ENCODE measurements around the gene IL17RA.

The IL17RA gene

GRCh38 chr22:17106161-17106784, 21.5 kb downstream of the IL17RA start:
- no peak for DNase-seq

GRCh38 chr22:17106785-17107546, 22.2 kb downstream of the IL17RA start:
- peak in 1 of 5 donors; percentile 58 for DNase-seq

- no peak for DNase-seq
Observed at GRCh38 chr22:17107547-17107810, 22.7 kb downstream of the IL17RA start.

GRCh38 chr22:17108256-17109112, 23.7 kb downstream of the IL17RA start:
- no peak for DNase-seq

- DNase-seq = no peak
Observed at GRCh38 chr22:17109113-17109865, 24.5 kb downstream of the IL17RA start.

GRCh38 chr22:17109976-17110375, 25.2 kb downstream of the IL17RA start:
- DNase-seq = no peak

- DNase-seq = no peak
Observed at GRCh38 chr22:17110791-17111550, 26.2 kb downstream of the IL17RA start.

- DNase-seq = no peak
Observed at GRCh38 chr22:17112491-17113042, 27.8 kb downstream of the IL17RA start.

- DNase-seq = no peak
Observed at GRCh38 chr22:17113600-17113999, 28.8 kb downstream of the IL17RA start.

- no peak for DNase-seq
Observed at GRCh38 chr22:17114173-17114897, 29.5 kb downstream of the IL17RA start.

- no peak for DNase-seq
Observed at GRCh38 chr22:17114898-17115235, 30.1 kb downstream of the IL17RA start.

- no peak for DNase-seq
Observed at GRCh38 chr22:17115236-17115635, 30.4 kb downstream of the IL17RA start.

- DNase-seq = no peak
Observed at GRCh38 chr22:17115945-17116565, 31.3 kb downstream of the IL17RA start.

- DNase-seq = no peak
Observed at GRCh38 chr22:17116572-17117330, 32.0 kb downstream of the IL17RA start.

GRCh38 chr22:17117400-17117799, 32.6 kb downstream of the IL17RA start:
- DNase-seq = no peak

GRCh38 chr22:17117890-17118289, 33.1 kb downstream of the IL17RA start:
- peak in 1 of 5 donors; percentile 37 for DNase-seq

GRCh38 chr22:17118342-17118741, 33.5 kb downstream of the IL17RA start:
- no peak for DNase-seq

GRCh38 chr22:17119481-17120202, 34.8 kb downstream of the IL17RA start:
- DNase-seq = no peak

GRCh38 chr22:17120281-17120680, 35.5 kb downstream of the IL17RA start:
- DNase-seq = peak; percentile 27 to 55 (median 41)

Measured in T-helper 1 cell (primary cell).